Fibroblast of skin of right biceps (primary cell): ENCODE results near the gene GLP2R.

Source experiments
- DNase-seq: peaks from one replicate; pipeline ENCODE4 v3.0.0-alpha.2; 2013

The GLP2R gene

DNA sequence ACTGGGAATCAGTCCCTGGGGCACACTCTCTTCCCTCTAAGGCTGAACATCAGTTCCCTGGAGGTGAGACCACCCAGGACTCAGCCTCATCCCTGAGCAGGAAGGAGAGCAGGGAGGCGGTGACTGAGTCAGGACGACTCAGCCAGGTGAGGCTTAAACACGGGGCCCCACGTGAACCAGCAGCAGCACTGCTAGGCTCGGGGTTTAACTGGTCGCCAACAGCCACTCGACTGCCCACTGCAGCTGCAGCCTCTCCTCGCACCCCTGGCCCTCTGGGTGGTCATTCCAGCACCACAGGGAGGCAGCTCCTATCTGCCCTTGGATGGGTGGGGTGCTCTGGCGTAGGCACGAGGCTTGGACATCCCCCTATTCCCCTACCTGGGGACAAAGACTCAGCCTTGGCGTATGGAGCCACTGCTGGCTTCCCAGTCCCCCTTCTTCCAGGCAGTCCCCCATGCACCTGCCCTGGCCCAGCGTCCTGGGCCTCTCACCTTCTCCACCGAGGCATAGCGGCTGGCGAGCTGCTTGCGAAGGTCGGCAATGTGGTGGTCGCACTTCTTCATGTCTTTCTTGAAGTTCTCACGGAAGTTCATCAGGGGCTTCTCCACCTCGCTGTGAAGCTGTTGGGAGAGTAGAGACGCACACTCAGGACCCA lies 100.6 kb downstream of the GLP2R start:
- no peak for DNase-seq

GRCh38 chr17:9928601-9929333 lies 103.0 kb downstream of the GLP2R start:
- DNase-seq = peak; percentile 92

GRCh38 chr17:9929871-9930270 lies 104.1 kb downstream of the GLP2R start:
- DNase-seq = no peak

GRCh38 chr17:9931144-9931741 lies 105.5 kb downstream of the GLP2R start:
- DNase-seq = no peak

DNA sequence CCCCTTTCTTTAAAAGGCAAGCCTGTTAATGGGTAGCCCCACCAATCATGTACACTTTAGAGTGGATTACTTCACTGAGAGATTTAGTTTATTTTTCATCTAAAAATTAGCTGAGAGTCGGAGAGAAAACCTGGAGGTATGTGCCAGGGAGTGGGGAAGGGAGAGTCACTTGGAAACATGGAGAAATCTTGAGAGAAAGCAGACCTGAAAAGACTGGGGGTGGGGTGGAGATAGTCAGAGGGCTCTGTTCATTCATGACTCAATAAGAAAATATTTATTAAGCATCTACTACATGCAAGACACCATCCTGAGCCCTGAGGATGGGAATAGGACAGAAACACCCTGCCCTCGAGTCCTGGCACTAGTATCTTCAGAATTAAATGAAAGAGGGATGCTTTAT lies 106.8 kb downstream of the GLP2R start:
- DNase-seq = peak; percentile 77

DNA sequence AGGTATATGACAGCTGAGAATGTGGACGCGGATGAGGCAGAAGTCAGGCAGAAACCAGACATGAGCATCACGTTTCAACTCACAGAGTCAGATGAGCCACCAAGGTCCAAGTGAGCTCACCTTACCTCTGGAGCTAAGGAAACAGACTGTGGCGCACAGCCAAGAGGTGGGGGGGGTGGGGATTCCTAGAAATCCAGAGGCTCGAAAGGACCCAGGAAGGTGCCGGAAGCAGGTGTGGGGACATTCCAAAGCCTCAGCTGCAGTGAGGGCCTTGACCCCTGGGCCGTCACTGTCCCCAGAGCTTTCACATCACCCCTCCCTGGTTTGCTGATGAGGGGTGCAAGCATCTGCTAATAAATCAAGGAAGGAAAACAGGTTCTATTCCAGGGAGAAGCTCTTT lies 108.6 kb downstream of the GLP2R start:
- no peak for DNase-seq

DNA sequence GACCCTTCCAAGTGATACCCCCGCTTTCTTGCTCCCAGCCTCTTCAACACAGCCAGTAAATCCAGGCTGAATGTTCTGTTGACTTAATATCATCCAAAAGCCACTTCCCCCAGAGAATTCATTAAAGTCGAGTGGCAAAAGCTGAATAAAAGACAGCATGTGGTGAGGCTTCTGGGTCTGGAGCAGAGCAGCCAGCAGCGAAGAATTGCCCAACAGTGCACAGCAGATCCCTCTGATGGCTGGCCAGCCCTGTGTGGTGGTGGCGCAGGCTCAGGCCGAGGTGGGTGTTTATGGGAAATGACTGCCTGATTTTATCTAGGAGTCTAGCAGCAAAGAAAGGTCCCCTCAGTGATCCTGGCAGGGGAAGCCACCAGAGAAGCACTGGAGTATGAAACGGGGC lies 109.7 kb downstream of the GLP2R start:
- DNase-seq = no peak

DNA sequence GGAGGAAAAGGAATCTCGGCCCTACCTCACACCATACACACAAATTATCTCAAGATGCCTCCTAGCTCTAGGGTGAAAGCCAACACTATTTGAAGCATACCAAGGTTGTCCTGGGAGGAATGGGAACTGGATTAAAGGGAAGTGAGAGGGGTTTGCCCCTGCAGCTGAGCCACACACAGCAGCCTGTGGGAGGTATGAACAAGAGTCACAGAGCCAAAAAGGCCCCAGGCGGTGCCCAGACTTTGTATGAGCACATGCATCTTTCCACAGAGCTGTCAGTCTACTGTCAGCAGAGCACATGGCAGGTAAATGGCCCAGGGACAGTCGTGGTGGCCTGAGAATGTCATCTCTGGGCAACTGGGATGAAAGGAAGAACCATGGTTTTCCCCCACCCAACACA lies 110.4 kb downstream of the GLP2R start:
- no peak for DNase-seq

GRCh38 chr17:9937241-9937761 lies 111.6 kb downstream of the GLP2R start:
- peak; percentile 72 for DNase-seq

GRCh38 chr17:9937901-9938300 lies 112.2 kb downstream of the GLP2R start:
- peak; percentile 15 for DNase-seq

- no peak for DNase-seq
Observed at GRCh38 chr17:9938764-9939163, 113.0 kb downstream of the GLP2R start.

- no peak for DNase-seq
Observed at GRCh38 chr17:9940841-9941240, 115.1 kb downstream of the GLP2R start.

GRCh38 chr17:9941305-9941704 lies 115.6 kb downstream of the GLP2R start:
- no peak for DNase-seq
